GM18508 (cell line): Measurements from ENCODE around the gene ZCCHC24.

ENCODE experiments used
- ATAC-seq: cut with Tn5 transposase; IDR thresholded peaks from one replicate; pipeline ENCODE4 v1.9.1; 2021; ENCODE audit warnings: moderate number of reproducible peaks; ENCODE audit not compliant: insufficient read depth, unreplicated experiment

Gene ZCCHC24

DNA sequence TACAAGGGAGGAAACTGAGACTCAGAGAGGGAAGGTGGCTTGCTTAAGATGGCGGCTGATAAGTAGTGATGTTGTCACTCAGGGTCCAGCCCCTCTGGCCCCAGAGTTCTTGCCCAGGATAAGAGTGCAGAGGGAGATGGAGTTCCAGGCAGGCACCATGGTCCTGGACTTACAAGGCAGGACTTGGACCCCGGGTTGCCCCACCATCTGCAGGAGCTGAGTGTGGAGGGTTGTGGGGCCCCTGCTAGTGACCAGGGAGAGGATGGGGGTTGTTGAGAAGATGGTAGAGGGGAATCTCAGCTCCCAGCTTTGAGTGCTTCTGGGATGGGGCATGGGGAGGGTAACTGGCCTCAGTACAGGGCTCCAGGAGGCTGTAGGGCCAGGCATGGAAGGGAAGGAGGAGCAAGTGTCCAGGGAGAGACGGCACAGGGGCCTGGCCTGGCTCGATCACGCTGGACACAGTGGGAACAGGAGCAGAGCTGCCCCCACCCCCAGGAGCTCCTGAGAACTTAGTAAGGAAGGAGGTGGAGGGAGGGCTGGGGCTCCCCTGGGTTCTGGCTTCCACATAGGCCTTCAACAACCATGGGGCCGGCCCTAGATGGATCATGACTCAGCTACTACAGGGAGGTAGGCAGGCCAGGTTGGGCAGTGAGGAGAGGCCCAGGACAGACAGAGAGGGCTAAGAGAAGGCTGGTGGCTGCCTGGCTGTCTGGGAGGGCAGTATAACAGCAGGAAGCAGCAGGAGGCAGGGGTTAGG is 69.9 kb downstream of the ZCCHC24 start:
- no peak for ATAC-seq

GRCh38 chr10:79374312-79375191 is 70.9 kb downstream of the ZCCHC24 start:
- ATAC-seq, result no peak

DNA sequence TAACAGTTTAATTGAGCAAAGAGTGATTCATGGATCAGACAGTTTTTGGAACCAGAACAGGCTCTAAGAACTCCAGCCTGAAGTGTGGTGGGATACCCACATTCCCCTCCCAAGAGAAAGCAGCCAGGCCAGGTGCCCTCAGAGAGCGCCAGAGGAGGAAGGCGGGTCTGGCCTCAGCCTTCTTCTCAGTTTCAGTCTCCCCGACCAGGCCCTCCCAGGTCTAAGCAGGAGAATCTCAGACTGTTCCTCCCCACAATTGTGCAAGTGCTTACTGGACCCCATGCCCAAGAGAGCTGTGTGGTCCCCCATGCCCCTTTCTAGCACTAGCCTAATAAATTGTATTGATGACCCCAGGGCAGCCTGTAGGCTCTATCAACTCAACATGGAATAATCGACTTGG is 72.6 kb downstream of the ZCCHC24 start:
- ATAC-seq, result no peak

- no peak for ATAC-seq
These were observed 77.8 kb downstream of the ZCCHC24 start for GRCh38 chr10:79367426-79368189.

DNA sequence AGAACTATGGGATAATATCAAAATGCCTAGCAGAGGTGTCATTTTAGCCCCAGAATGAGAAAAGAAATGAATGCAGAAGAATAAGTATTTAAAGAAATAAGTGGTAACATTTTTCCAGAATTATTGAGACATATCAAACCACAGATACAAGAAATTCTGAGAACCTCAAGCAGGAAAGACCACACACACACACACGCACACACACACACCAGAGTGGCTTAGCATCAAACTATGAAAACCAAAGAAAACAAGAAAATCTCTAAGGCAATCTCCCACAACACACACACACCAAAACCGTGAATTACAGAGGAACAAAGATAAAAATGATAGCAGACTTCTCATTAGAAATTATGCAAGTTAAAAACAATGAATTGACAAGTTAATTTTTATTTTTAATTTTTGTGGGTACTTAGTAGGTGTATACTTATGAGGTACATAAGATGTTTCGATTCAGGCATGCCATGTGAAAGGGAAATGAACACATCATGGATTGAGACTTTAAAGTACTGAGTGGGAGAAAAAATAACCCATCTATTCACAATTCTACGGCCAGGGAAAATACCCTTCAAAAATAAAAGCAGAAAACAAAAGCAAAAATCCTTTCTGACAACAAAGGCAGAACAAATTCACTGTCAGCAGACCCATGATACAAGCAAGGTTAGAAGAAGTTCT is 83.6 kb downstream of the ZCCHC24 start:
- no peak for ATAC-seq

DNA sequence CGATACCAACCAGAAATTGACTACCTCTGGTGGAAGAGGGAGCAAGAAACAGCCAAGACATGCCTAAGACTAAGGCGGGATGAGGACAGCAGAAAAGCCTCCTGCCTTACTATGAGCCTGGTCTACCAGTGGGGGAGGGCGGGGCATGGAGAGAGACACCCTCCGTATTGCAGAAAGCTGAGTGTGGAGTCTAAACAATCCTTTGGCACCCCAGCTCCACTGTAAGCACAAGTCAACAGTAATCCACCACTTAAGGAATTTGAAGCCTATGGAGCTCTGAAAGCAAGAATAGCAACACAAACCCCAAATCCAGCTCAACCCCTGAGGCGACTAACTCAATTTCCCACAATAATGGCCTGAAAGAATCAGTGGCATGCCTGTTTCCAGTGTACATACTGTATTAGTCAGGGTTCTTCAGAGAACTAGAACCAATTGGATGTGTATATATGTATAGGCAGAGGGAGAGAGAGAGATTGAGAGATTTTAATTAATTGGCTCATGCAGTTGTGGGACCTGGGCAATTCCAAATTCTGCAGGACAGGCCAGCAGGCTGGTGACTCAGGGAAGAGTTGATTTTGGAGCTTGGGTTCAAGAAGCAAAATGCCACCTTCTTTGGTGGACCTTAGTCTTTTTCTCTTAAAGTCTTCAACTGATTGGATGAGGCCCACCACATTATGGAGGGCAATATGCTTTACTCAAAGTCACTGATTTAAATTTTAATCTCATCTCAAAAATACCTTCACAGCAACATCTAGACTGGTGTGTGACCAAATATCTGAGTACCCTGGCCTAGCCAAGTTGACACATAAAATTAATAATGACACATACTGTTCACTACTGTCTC is 84.7 kb downstream of the ZCCHC24 start:
- no peak for ATAC-seq

DNA sequence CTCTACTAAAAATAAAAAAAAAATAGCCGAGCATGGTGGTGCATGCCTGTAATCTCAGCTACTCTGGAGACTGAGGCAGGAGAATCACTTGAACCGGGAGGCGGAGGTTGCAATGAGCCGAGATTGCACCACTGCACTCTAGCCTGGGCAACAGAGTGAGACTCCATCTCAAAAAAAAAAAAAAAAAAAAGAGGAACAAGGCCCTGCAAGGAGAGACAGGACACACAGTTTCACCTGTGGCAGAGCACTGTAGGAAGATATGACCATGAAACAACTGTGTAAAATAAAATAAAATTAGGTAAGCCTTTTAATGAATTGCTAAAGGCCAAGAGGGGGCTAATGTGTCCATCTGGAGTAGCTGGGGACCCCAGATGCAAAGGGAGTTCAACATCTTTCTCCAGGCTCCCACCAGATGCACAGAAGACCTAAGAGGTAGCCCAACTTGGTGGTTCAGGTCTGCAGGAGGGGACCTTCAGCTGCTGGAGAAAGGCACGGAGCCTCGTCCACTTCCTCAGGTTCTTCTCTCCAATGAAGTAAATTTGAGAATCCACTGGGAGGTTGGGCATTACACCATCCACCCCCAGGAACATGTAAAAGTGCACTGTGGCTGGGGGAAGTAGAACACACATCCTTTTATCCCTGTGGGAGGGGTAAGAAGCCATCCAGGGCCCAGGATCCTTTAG is 85.5 kb downstream of the ZCCHC24 start:
- ATAC-seq, result no peak

DNA sequence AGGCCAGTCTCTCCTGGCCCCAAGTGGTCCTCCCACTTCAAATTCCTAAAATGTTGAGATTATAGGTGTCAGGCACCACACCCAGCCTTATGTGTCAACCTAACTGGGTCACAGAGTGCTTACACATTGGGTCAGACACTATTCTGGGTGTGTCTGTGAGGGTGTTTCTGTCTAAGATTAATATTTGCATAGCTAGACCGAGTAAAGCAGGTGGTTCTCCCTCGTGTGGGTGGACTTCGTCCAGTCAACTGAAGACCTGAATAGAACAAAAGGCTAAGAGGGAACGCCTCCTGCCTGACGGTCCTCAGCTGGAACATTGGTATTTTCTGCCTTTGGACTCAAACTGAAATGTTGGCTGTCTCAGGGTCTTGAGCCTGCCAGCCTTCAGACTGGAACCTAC is 86.6 kb downstream of the ZCCHC24 start:
- no peak for ATAC-seq

DNA sequence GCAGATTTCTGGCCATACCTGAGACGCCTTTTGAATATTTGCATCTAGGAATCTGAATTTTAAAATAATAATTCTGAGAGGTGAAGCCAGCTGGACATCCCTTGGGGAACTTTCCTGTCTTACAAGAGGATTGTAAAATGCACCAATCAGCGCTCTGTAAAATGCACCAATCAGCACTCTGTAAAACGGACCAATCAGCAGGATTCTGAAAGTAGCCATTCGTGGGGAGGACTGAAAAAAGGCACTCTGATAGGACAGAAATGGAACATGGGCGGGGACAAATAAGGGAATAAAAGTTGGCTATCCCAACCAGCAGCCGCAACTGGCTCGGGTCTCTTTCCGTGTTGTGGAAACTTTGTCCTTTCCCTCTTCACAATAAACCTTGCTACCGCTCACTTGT is 88.2 kb downstream of the ZCCHC24 start:
- no peak for ATAC-seq

- no peak for ATAC-seq
These were observed 89.3 kb downstream of the ZCCHC24 start for GRCh38 chr10:79356104-79356503.

DNA sequence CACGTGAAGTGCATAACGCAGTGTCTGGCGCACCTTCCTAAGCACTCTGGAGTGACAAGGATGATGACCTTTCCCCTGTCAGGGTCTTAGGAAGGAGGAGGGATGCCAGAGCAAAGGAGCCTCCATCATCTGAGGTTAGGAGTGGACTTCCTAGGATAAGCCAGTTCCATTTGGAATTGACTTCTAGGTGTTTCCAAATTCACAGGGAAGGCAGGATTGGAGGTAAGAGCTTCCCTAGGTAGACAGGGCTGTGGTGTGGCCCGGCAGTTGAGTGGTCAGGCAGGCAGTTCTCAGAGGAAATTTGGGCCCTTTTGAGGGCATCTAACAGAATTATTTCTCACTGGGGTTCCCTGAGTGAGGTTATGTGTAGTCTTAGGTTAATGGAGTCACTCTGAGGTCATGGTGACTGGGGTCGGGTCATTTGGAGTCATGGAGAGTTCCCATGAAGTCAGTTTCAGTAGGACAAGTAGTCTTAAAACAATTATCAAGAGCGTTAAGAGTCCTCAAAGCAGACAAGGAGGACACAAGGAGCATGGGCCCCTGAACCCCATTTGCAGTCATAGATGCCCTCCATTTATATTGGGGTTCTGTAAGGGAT is 89.9 kb downstream of the ZCCHC24 start:
- no peak for ATAC-seq

DNA sequence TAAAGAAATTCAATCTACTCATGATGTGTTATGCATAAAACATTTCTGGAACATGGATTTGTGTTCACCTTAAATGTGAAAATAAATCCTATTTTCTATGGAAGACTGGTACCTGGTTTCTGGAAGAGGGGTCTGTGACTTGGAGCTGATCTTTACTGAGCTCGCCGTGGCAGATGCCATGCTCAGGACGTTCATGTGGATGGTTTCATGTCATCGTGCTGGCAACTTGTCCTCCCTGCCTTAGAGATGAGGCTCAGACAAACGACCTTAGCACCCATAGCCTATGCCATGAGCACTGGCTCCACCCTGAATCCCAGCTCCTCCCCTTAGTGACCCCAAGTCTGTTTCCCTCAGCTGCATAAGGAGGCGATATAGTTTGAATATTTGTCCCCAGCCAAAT is 90.8 kb downstream of the ZCCHC24 start:
- ATAC-seq, result no peak

DNA sequence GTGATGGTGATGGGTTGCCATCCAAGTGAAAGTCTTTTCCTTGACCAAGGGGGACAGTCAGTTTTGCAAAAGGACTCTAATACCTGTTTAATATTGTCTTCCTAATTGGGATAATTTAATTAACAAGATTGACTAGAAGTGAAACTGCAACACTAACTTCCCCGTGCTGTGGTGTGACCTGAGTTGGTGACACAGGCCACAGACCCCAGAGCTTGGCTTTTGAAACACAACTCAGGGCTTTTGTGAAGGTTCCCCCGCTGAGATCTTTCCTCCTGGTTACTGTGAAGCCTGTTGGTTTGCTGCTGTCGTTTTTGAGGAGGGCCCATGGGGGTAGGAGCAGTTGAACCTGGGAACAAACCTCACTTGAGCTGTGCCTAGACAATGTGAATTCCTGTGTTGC is 91.3 kb downstream of the ZCCHC24 start:
- no peak for ATAC-seq

DNA sequence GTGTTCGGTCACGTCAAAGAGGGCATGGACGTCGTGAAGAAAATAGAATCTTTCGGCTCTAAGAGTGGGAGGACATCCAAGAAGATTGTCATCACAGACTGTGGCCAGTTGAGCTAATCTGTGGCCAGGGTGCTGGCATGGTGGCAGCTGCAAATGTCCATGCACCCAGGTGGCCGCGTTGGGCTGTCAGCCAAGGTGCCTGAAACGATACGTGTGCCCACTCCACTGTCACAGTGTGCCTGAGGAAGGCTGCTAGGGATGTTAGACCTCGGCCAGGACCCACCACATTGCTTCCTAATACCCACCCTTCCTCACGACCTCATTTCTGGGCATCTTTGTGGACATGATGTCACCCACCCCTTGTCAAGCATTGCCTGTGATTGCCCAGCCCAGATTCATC is 91.7 kb downstream of the ZCCHC24 start:
- no peak for ATAC-seq

DNA sequence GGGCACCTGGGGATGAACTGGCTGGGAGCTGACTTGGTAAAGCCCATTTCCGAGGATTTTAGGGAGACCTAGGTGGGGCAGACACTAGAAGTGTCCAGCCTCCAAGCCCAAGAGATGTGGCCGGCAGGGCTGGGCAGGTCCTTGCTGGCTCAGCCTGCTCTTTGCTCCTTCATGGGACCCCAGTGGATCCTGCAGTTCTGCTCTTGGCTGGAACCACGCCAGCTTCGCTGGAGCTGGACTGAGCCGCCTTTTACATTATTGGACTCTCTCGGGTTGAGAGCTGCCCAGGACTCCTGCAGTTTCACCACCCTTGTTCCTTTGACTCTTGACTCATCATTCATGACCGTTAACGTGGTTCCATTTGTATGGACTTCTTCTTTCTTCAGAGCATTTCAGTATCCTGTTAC is 92.4 kb downstream of the ZCCHC24 start:
- no peak for ATAC-seq

- no peak for ATAC-seq
These were observed 93.2 kb downstream of the ZCCHC24 start for GRCh38 chr10:79352035-79352877.

- ATAC-seq, result no peak
These were observed 94.1 kb downstream of the ZCCHC24 start for GRCh38 chr10:79351332-79351731.
